Stimulated activated CD4-positive, alpha-beta T cell treated with anti-CD3 and anti-CD28 coated beads, Interleukin-2, amount 100 ng/mL, for 4 hours (primary cell): ENCODE results near the gene NOD2.

ENCODE experiments used
- DNase-seq: peaks from one replicate; pipeline ENCODE4 v3.0.0-alpha.2; 2020; ENCODE audit warnings: low read depth

Gene NOD2

GRCh38 chr16:50694206-50694605 lies 800 bp downstream of the NOD2 start:
- no peak for DNase-seq

- no peak for DNase-seq
Observed at GRCh38 chr16:50695017-50696000, 1.9 kb downstream of the NOD2 start.

- no peak for DNase-seq
Observed at GRCh38 chr16:50696126-50696525, 2.7 kb downstream of the NOD2 start.

DNA sequence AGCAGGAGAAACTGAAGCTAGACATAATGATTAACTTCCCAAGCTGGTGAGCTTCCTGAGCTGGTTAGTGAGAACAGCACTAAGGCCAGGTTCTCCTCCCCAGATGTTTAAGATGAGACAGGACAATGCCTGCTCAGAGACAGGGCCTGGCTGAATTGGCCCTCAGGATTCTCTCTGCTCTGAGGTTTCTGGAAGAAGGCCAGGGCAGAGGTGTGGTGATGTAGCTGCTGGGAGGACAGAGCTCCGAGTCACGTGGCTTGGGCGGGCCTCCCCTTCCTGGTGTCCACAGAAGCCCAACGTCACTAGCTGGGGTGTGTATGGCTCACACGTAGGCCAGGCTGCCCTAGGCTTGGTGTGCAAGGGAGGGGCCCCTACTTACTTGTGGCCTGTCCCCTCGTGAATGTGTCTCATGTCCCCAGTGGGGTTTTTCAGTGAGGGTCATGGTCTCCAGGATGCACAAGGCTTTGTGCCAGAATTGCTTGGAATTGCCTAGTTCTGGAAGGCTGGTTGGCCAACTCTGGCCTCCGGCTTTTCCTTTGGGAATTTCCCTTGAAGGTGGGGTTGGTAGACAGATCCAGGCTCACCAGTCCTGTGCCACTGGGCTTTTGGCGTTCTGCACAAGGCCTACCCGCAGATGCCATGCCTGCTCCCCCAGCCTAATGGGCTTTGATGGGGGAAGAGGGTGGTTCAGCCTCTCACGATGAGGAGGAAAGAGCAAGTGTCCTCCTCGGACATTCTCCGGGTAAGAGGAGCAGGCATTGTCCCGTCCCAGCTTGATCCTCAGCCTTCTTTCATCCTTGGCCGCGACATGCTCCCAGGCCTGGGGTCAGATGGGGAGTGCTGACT lies 3.4 kb downstream of the NOD2 start:
- no peak for DNase-seq

- DNase-seq: no peak
Observed at GRCh38 chr16:50697421-50697715, 4.0 kb downstream of the NOD2 start.

DNA sequence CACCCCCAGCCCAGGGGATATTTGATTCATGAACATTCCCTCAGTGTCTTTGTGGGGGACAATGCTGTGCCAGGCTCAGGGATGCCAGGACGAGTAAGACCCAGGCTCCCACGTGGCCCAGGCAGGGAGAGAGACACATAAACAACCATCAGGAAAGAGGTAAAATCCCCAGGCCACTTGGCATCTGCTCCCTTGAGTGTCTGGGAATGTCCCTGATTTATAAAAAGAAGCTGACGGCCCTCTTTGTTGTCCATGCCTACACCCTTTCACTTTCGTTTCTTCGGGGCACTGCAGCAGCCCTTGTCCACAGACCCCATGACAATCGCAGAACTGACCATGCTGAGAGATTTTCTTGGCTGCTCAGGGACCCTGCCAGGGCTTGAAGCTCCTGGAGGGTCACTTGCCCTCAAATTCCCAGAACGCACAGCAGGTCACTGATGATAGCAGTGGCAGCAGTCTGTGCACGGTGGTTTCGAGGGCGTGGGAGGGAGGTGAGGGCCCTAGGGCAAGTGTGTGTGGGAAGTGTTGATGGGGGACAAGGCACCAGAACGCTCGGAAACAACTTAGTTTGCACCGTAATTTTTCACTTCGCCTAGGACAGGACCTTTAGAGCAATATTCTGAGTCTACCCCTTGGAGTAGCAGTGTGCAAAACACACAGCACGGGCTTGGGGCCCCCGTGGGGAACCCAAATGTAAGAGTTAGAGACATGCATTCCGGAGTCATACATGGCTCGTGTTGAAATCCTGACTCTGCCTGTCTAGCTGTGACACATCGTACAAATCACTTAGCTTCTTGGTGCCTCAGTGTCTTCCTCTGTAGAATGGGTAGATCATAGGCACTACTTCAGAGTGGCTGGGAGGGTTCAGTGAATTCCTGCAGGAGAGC lies 4.7 kb downstream of the NOD2 start:
- DNase-seq: no peak

DNA sequence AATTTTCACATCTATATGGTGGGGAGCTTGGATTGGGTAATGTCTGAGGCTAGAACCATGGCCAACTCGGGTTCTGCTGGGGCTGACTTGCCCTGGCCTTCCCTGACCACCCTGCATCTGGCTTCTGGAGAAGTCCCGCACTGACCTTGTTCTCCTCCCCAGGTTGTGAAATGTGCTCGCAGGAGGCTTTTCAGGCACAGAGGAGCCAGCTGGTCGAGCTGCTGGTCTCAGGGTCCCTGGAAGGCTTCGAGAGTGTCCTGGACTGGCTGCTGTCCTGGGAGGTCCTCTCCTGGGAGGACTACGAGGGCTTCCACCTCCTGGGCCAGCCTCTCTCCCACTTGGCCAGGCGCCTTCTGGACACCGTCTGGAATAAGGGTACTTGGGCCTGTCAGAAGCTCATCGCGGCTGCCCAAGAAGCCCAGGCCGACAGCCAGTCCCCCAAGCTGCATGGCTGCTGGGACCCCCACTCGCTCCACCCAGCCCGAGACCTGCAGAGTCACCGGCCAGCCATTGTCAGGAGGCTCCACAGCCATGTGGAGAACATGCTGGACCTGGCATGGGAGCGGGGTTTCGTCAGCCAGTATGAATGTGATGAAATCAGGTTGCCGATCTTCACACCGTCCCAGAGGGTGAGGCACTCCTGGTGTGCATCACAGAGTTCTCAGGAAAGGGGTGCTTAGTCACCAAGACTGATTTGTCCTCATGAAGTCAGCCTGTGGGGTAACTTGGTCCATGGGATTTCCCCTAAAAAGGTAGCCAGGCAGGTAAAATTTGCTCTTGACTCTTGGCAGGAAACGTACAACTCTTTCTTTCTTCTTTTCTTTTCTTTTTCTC lies 6.1 kb downstream of the NOD2 start:
- DNase-seq: peak; percentile 66

GRCh38 chr16:50702725-50703124 lies 9.3 kb downstream of the NOD2 start:
- no peak for DNase-seq

GRCh38 chr16:50704245-50704644 lies 10.8 kb downstream of the NOD2 start:
- DNase-seq: no peak

DNA sequence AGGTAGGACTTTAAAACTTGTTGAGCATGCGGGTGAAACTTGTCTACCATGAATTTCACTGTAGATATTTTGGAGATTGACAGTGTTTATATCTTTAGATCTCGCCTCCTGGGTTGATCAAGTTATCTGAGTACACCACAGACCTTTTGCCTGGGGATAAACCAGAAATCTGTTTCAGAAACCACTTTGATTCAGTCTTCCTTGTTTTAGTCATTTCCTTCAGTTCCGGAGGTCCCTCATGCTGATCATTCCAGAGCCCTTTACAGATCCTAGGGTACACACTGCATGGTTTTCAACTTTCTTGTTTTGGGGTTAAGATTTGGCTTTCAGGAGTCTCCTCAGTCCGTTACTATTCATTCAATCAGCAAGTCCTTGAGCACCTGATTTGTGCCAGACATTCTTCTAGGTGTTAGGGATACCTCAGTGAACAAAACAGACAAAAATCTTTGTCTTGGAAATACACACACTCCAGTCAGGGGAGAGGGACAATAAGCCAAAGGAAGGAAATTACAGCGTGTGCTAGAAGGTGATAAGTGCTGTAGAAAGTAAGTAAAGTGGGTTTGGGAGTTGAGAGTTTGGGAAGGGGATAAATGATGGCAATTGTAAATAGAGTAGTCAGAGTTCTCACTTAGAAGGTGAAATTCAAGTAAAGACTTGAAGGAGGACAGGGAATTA lies 12.2 kb downstream of the NOD2 start:
- no peak for DNase-seq

GRCh38 chr16:50706250-50706649 lies 12.8 kb downstream of the NOD2 start:
- no peak for DNase-seq

- DNase-seq: no peak
Observed at GRCh38 chr16:50708373-50709060, 15.1 kb downstream of the NOD2 start.

GRCh38 chr16:50709061-50709684 lies 15.8 kb downstream of the NOD2 start:
- no peak for DNase-seq

DNA sequence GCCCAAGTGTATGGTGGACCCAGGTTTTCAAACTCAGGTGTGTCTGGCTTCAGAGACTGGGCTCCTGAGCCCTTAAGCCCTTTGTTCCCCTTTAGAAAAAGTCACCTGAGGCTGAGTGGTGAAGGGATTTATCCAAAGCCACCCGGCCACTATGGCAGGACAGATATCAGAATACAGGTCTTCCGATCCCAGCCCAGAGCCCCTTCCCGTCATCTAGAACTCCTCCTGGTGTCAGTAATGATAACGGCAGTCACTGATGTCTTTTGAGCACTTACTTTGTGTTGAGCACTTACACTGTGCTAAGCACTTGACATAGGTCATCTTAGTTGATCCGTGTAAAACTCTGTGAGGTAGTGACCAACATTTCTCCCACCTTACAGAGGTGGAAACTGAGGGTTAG lies 16.6 kb downstream of the NOD2 start:
- DNase-seq: no peak

DNA sequence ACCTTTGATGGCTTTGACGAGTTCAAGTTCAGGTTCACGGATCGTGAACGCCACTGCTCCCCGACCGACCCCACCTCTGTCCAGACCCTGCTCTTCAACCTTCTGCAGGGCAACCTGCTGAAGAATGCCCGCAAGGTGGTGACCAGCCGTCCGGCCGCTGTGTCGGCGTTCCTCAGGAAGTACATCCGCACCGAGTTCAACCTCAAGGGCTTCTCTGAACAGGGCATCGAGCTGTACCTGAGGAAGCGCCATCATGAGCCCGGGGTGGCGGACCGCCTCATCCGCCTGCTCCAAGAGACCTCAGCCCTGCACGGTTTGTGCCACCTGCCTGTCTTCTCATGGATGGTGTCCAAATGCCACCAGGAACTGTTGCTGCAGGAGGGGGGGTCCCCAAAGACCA lies 17.6 kb downstream of the NOD2 start:
- DNase-seq: no peak

DNA sequence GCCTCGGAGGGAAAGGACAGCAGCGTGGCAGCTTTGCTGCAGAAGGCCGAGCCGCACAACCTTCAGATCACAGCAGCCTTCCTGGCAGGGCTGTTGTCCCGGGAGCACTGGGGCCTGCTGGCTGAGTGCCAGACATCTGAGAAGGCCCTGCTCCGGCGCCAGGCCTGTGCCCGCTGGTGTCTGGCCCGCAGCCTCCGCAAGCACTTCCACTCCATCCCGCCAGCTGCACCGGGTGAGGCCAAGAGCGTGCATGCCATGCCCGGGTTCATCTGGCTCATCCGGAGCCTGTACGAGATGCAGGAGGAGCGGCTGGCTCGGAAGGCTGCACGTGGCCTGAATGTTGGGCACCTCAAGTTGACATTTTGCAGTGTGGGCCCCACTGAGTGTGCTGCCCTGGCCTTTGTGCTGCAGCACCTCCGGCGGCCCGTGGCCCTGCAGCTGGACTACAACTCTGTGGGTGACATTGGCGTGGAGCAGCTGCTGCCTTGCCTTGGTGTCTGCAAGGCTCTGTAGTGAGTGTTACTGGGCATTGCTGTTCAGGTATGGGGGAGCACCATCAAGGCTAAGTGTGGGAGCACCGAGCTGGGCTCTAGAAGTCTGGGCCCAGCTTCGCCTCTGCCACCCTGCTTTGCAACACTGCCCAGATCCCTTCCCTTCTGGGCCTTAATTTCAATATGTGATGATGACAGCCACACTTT lies 18.6 kb downstream of the NOD2 start:
- no peak for DNase-seq

DNA sequence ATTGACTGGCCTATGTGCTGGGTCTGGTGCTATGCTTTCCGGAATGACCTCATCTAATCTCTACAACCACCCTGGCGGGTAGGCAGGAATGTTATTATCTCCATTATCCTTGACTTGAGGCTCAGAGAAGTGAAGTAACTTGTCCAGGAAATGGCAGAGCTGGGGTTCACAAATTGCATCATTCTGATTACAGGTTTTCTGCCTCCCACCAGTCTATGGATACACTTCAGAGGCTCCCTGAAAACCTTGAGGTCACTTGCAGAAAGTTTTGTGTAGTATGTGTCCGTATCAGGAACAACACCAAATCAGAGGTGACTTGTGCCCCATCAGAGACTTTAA lies 19.1 kb downstream of the NOD2 start:
- no peak for DNase-seq

- no peak for DNase-seq
Observed at GRCh38 chr16:50712956-50713355, 19.6 kb downstream of the NOD2 start.

DNA sequence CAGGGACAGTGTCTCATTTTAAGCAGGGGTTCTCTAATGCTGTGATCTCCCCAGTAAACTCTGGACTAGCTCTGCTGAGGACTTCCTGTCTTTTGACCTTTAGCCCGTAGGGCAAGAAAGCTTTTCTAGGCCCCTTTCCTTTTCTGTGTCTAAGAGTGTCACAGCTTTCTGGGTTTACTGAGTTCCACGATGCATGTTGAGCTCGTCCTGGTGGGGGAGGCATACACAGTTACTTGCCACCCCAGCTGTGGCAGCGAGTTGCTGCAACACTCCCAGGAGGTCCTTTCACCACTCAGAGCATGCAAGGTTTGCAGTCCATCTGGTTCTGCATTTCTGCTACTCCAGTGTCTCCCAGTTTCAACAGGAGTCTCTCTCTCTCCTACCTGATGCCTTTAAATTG lies 23.7 kb downstream of the NOD2 start:
- DNase-seq: no peak
